Measurements from ENCODE around the gene CNTN5.
"Not testable (repeated sequence)": the region's sequence is repeated elsewhere in the genome, so short reads cannot be mapped to it uniquely, and the experiment has no call there.

CNTN5 gene

GRCh38 chr11:100257238-100257803 is 1236.6 kb downstream of the CNTN5 start:
- not testable (repeated sequence) for DNase-seq

DNA sequence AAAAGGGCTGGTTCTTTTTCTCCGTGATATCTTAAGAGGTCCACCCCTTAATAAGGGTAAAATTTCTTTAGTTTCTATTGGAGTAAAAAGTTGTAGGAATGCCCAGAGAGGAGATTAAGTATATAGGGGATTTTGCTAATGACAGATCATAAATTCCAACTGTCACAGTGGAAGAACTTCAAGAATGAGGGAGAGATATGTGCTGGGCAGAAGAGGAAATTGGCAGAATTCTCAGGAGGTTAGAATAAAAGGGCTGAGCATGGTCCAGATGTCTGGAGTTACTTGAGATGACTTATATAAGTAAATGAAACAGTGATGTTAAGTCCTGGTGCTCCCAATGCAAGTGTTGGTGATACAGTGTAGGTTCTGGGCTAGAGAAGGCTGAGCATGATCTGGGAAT is 1248.8 kb downstream of the CNTN5 start:
- no peak for DNase-seq

GRCh38 chr11:100273066-100273815 is 1252.5 kb downstream of the CNTN5 start:
- DNase-seq, result no peak

- DNase-seq, result not testable (repeated sequence)
Measured at GRCh38 chr11:100274466-100274865, 1253.7 kb downstream of the CNTN5 start.

DNA sequence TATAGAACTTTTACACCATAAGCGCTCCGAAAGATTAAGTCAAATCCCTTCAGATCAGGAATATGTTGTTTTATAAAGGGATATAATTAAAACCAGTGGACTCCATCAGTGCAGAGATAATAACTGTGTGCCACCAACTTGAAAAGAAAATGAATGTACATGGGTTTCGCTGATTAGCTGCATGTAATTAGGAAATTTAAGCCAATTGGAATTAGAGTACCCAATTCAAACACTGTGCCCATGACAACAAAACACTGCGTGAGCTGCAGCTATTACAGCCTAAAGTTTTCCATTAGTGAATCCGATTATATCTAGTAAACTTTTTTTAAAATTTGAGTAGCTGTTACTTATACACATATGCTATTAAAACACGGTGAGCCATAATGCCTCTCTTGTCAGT is 1274.0 kb downstream of the CNTN5 start:
- no peak for DNase-seq

DNA sequence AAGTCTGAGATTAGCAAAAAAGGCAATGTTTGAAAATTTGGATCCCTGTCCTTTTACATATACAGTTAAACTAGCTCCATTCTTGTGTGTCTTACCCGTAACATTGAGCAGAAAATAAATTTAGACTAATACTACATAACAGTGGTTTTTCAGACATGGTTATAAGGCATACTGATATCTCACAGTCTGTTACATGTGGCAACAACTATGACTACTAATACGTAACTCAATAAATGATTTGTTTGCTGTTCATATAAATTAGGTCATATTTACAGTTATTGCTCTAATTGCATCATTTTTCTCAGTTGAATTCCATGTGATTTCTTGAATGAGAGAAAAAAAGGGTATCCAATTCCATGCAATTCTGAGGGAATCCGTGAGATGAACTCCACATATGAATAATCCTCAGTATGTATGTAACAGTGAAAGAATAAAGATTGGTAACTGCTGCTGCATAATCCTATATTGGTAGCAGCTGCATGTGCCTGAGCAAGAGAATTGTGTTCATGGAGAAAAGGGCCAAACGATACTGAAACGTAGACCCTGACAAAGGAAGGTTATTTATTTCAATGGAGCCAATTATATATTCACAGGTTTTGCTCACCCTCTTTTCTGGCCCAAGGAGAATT is 1275.4 kb downstream of the CNTN5 start:
- DNase-seq, result no peak

- no peak for DNase-seq
Measured at GRCh38 chr11:100297516-100297915, 1276.8 kb downstream of the CNTN5 start.

DNA sequence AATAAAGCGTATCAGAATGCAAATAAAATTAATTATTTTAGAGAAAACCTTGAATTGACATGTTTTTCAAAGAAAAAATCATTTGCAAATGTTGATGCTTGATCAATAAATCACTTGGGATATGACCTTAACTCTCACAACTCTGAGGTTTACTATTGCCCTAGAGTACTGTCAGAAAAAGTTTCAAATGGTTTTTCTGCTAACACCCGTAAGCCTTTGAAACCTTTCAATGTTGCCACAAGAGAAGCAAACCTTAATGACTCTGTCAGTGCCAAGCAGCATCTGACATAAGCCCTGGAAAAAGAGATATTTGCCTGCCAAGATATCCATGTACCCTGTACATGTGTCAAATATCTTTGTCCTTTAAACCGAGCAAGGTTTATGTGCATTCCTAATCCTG is 1282.1 kb downstream of the CNTN5 start:
- DNase-seq, result no peak

GRCh38 chr11:100303897-100304296 is 1283.1 kb downstream of the CNTN5 start:
- no peak for DNase-seq

GRCh38 chr11:100308202-100308601 is 1287.5 kb downstream of the CNTN5 start:
- DNase-seq, result no peak

- no peak for DNase-seq
Measured at GRCh38 chr11:100315946-100316345, 1295.2 kb downstream of the CNTN5 start.

DNA sequence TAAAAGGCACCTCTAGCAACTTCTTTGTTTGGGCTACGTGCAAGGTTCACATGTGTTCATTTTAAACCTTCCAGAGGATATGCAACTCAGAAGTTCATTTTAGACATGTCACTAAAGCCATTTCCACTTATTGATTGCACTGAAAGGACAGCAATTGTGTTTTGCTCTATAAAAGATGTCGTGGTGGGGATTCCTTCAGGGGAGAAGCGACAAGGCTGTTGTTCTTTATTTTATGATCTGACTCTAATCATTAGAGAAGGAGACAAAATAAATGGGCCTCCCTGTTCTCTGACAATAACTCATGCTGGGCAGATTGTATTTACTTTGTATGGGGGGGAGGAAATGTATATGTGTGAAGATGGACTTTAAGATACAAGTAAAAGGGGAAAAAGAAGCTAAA is 1296.2 kb downstream of the CNTN5 start:
- no peak for DNase-seq

- no peak for DNase-seq
Measured at GRCh38 chr11:100319691-100320090, 1298.9 kb downstream of the CNTN5 start.

GRCh38 chr11:100328626-100329340 is 1308.0 kb downstream of the CNTN5 start:
- DNase-seq, result peak in 1 of 2 experiments; percentile 35

DNA sequence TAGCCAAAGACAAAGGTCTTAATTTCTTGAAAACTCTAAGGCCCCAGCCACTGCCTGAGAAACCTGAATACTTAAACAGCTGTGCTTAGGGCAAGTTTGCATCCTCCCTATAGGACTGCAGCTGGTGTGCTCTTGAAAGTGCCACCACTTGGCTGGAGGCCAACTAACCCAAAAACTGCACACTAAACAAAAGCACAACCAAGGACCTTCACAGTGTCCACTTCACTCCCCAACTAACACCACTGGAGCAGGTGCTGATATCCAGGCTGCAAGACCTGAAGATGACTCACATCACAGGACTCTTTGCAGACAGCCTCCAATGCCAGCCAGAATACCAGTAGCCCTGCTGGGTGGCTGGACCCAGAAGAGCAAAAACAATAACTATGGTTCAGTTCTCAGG is 1308.6 kb downstream of the CNTN5 start:
- DNase-seq, result no peak

DNA sequence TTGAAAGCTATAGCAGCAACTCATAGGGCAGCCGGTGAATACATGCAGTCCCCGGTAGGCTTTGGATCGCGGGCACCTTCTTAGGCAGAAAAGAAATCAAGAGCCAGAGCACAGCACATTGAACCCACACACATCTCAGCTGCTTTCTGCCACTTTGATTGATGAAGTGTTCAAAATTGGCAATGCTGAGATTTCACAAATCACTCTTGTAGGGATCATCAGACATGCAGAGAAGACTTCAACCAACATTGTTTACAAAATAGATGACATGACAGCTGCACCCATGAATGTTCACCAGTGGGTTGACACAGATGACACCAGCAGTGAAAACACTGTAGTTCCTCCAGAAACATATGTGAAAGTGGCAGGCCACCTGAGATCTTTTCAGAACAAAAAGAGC is 1316.1 kb downstream of the CNTN5 start:
- DNase-seq, result no peak

DNA sequence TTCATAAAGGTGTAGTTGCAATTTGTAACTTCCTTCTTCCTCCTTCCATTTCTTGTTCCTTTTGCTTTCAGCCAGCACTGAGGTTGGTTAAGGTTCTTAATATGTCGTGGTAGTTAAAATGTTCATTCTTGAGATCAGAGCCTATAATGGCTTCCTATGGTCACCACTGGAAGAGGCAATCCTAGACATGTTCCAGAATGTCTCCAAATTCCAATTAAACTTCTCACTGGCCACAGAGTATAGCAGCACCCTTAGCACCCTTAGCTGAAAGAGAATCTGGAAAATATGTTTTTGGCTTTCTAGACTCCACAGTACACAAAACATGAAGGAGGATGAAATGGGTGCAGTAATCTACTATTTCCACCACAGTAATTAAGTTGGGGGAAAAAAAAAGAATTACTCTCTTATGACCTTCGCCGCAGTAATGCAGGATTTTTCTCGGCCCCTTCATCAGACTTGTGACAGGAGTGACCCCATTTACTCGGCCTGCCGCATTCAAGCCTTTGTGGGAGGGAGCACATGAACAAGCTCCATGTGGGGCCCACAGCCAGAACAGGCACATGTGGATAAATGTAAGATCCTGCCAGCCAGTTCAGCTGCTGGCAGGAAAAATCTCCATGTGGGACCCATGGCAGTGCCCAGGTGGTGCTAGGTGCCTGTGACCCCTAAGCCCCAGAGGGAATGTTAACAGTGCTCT is 1317.5 kb downstream of the CNTN5 start:
- no peak for DNase-seq

DNA sequence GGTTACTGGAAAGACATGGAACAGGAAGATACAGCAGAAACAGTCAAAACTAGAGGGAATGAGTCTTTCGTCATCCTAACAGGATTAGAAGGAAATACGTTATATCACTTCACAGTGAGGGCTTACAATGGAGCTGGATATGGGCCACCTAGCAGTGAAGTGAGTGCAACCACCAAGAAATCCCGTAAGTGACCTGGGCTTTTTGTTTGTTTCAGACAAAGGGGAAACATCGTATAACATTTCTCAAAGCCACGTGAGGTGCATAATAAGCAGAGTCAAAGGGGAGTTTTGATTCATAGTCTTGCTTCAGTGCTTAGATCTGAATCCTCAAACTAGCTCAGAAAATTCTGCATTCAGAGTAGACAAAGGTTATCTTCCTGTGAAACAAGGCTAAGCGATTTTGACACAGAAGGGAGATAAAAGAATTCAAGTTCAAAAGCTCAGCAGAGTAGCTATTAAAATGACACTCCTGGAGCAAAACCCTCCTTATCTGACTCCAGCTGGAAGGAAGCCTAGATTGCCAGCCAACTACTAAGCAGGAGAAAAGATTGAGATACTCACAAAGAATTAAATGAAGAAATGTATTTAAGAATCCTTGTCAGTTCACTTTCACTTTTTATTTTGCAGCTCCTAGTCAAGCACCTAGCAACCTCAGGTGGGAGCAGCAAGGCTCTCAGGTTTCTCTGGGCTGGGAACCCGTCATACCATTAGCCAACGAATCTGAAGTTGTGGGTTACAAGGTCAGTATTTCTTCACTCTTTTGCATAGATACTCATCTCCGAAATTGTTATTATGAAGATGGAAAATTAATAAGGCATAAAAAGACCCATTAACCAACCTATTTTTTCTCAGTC is 1319.9 kb downstream of the CNTN5 start:
- DNase-seq, result no peak

DNA sequence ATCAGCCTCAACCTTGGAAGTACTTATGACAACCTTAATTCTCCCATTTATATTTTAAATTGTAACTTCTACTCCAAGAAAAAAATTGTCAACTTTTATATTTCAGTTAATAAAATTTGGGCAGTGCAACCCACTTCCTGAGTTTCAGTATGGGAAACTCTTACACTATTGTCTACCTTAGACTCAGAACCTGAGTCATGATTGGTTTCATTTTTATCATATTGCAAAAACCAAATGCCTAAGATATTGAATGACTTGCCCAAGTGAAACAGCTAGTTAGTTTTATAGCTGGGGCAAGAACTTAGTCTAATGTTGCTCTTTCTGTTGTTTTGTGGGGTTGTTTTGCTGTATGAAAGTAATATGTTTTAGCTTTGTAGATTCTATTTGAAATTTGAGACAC is 1332.3 kb downstream of the CNTN5 start:
- no peak for DNase-seq

DNA sequence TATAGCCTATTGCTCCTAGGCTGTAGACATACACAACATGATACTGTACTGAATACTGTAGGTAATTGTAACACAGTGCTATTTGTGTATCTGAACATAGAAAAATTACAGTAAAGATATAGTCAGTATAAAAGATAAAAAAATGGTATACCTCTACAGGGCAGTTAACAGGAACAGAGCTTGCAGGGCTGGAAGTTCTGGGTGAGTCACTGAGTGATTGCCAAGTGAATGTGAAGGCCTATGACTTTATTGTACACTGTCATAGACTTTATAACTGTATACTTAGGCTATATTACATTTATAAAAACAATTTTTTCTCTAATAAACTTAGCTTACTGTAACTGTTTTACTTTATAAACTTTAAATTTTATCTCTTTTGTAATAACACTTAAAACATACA is 1334.0 kb downstream of the CNTN5 start:
- no peak for DNase-seq

DNA sequence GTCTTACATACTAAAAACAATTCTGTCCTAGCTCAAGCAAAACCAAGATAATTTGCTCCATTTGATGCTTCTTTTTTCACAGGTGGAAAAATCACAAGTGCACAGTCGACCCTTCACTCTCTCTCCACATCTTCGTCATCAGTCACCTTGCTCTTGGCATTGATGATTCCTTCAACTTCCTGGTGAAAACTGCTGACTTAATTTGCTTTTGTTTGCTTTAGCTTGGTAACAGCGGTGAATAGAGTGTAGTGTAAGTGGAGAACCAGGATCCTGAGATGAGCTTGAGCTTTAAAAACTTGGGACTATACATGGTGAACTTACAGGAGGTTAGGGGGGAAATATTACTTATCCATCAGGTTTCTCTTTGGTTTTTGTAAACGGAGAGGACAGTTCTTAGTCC is 1335.3 kb downstream of the CNTN5 start:
- no peak for DNase-seq

DNA sequence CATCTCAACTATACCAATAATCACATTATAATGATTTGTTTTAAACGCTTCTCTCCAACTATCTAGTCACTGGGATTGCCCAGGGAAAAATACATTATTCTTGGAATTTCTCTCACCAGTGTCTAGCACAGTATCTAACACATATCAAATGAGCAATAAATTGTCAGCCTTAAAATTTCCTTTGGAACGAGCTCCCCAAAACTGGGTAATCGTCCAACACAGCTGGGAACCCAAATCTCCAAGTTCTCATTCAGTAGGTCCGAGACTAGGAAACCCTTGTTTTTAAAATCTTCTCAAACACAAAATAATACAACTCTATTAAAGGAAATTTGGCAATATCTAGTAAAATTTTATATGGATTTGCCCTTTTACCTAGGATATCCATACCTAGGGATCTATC is 1338.5 kb downstream of the CNTN5 start:
- no peak for DNase-seq
